Coronary artery (tissue), 2 donors: ENCODE data around the gene KIFBP.
"Not testable (repeated sequence)": the region's sequence is repeated elsewhere in the genome, so short reads cannot be mapped to it uniquely, and the experiment has no call there.

Source experiments
- DNase-seq: peaks from one replicate; pipeline ENCODE4 v3.0.0-alpha.2; 2017; ENCODE audit warnings: low spot score
- H3K27ac ChIP-seq, 2 donors: fragments of 200-600 bp; sonication (generic); one replicate each; pipeline ENCODE4 v1.5.1; 2016 to 2019
- H3K4me3 ChIP-seq: fragments of 200-600 bp; sonication (generic); 2 replicates; pipeline ENCODE4 v1.5.1; 2016; ENCODE audit warnings: mild to moderate bottlenecking, moderate library complexity
- CTCF ChIP-seq: fragments of 200-600 bp; sonication (generic); IDR thresholded peaks from one replicate; pipeline ENCODE4 v1.5.1; 2019; ENCODE audit warnings: antibody characterized with exemption

Gene KIFBP, protein sequence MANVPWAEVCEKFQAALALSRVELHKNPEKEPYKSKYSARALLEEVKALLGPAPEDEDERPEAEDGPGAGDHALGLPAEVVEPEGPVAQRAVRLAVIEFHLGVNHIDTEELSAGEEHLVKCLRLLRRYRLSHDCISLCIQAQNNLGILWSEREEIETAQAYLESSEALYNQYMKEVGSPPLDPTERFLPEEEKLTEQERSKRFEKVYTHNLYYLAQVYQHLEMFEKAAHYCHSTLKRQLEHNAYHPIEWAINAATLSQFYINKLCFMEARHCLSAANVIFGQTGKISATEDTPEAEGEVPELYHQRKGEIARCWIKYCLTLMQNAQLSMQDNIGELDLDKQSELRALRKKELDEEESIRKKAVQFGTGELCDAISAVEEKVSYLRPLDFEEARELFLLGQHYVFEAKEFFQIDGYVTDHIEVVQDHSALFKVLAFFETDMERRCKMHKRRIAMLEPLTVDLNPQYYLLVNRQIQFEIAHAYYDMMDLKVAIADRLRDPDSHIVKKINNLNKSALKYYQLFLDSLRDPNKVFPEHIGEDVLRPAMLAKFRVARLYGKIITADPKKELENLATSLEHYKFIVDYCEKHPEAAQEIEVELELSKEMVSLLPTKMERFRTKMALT

DNA sequence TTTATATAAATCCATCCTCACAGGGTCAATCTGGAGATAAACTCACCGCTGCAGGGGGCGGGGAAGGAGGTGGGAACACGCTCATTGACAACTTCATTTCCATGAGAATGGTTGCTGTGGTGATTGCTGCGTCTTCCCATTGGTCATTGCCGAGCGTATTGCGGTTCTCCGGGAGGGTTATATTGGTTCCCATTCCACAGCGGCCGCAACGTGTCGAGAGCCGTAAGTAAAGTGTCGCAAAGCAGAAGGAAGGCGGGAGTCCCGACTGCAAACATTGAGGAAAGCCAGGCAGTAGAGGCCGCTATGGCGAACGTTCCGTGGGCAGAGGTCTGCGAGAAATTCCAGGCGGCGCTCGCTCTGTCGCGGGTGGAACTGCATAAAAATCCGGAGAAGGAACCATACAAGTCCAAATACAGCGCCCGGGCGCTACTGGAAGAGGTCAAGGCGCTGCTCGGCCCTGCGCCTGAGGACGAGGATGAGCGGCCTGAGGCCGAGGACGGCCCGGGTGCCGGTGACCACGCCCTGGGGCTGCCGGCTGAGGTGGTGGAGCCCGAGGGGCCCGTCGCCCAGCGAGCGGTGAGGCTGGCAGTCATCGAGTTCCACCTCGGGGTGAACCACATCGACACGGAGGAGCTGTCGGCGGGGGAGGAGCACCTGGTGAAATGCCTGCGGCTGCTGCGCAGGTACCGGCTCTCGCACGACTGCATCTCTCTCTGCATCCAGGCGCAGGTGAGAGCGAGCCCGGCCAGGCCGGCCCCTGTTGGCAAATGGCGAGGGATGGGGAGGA is at the start of gene KIFBP:
Gene KIFBP, plus strand, starts transcription at position 274 of the 787 bp plus-strand sequence. Its CDS starts 30 bp downstream, at position 304.
- peak within 1 kb of the TSS; percentile 89 for H3K4me3 ChIP-seq
- TF ChIP-seq CTCF = no peak
- peak within 1 kb of the TSS; percentile 80 to 93 for H3K27ac ChIP-seq
- peak; percentile 96 for DNase-seq

GRCh38 chr10:68938884-68939283 is 49.7 kb upstream of the KIFBP start:
- no peak overlapping the region for H3K4me3 ChIP-seq
- no peak for DNase-seq
- H3K27ac ChIP-seq = no peak overlapping the region
- no peak for TF ChIP-seq CTCF

- H3K27ac ChIP-seq, H3K4me3 ChIP-seq, DNase-seq: not testable (repeated sequence)
Observed at GRCh38 chr10:68940917-68941316, 47.7 kb upstream of the KIFBP start.

- TF ChIP-seq CTCF = no peak
- H3K27ac ChIP-seq = no peak overlapping the region
- no peak for DNase-seq
- no peak overlapping the region for H3K4me3 ChIP-seq
Observed at GRCh38 chr10:68950598-68950997, 38.0 kb upstream of the KIFBP start.

- H3K27ac ChIP-seq = no peak overlapping the region
- TF ChIP-seq CTCF = no peak
- no peak for DNase-seq
- H3K4me3 ChIP-seq = no peak overlapping the region
Observed at GRCh38 chr10:68954904-68955303, 33.7 kb upstream of the KIFBP start.

GRCh38 chr10:68955355-68955831 is 33.2 kb upstream of the KIFBP start:
- DNase-seq = no peak
- peak overlapping the region; percentile 57 to 97 for H3K27ac ChIP-seq
- no peak for TF ChIP-seq CTCF
- peak overlapping the region; percentile 99 for H3K4me3 ChIP-seq

DNA sequence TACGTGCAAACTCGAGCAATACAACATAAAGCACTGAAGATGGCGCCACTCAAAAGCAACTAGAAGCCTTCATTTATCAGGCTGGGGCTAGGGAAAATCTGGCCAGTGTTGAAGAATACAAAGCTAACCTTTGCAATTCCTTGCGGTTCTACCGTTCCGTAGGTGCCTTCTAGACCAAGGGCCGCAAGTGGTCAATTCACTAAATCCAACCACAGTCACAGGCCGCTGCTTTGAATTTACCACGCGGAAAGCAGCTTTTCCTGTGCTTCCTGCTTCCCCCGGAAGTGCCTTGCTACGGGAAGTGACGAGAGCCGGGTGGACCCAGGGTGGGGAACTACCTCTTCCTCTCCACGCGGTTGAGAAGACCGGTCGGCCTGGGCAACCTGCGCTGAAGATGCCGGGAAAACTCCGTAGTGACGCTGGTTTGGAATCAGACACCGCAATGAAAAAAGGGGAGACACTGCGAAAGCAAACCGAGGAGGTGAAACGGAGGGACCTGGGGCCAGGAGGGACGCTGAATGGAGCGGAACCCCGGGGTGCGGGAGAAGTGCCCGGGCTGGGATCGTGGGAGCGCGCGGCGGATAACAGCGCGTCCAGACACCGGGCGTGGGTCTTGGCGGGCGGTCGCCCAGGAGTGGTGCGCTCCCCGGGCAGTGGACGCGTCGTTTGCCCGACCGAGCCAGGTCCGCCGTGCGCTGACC is 32.6 kb upstream of the KIFBP start, which contains the start of gene DDX21:
Gene DDX21, plus strand, starts transcription at position 339 of the 701 bp plus-strand sequence. Its CDS starts 56 bp downstream, at position 395.
- Histone ChIP-seq H3K4me3 (peak within 1 kb of the TSS; percentile 99), H3K27ac (peak within 1 kb of the TSS; percentile 57 to 97)
- TF ChIP-seq CTCF = peak; percentile 22
- peak; percentile 94 for DNase-seq
